HG03575 (cell line): ENCODE data around the gene POLA2.
"Not testable (repeated sequence)": the region's sequence is repeated elsewhere in the genome, so short reads cannot be mapped to it uniquely, and the experiment has no call there.

Experiments used
- ATAC-seq: cut with Tn5 transposase; IDR thresholded peaks from one replicate; pipeline ENCODE4 v1.9.1; 2021; ENCODE audit not compliant: unreplicated experiment, insufficient number of reproducible peaks, low FRiP score; ENCODE audit errors: extremely low read depth

POLA2 gene

DNA sequence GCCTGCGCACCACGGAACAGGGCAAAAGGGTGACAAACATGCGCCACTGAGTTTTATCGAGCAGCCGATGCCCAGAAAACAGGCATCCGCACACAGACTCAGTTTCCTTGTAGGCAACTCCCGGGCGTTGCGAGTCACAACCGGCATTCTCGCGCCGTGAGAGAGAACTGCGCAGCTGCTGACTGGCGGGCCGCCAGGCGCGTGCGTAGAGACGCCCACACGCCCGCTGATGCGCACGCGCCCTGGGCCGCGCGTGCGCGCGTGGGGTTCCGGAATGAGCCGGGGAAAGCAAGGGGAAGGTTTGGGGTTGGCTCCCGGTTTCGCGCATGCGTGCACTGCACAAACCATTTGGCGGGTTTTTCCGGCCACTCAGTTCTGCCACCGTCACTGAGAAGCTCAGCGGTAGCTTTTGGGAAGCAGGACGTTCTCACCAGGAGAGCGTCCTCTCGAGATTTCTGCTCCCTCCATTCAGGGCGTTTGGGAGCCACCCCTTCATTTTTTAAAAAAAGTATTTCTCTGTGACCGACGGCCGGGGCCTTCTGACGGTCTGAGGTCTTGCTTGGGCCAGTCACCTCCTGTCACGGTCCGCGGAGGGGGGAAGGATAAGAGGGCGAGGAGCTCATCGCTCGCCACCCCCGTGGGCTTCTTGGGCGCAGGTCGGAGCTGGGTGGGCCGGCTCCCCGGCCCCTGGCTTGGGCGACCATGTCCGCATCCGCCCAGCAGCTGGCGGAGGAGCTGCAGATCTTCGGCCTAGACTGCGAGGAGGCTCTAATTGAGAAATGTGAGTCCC, at the start of gene POLA2:
POLA2 (plus strand) TSS at position 372 of the 790 bp plus-strand sequence; CDS start at position 703, 331 bp downstream.
- no peak for ATAC-seq

GRCh38 chr11:65212226-65212801, 49.4 kb upstream of the POLA2 start:
- no peak for ATAC-seq

GRCh38 chr11:65213322-65214211, 48.2 kb upstream of the POLA2 start:
- no peak for ATAC-seq

- ATAC-seq: no peak
These were observed 47.4 kb upstream of the POLA2 start for GRCh38 chr11:65214212-65214845.

GRCh38 chr11:65215441-65216076, 46.2 kb upstream of the POLA2 start:
- no peak for ATAC-seq

GRCh38 chr11:65216830-65217229, 44.9 kb upstream of the POLA2 start:
- no peak for ATAC-seq

DNA sequence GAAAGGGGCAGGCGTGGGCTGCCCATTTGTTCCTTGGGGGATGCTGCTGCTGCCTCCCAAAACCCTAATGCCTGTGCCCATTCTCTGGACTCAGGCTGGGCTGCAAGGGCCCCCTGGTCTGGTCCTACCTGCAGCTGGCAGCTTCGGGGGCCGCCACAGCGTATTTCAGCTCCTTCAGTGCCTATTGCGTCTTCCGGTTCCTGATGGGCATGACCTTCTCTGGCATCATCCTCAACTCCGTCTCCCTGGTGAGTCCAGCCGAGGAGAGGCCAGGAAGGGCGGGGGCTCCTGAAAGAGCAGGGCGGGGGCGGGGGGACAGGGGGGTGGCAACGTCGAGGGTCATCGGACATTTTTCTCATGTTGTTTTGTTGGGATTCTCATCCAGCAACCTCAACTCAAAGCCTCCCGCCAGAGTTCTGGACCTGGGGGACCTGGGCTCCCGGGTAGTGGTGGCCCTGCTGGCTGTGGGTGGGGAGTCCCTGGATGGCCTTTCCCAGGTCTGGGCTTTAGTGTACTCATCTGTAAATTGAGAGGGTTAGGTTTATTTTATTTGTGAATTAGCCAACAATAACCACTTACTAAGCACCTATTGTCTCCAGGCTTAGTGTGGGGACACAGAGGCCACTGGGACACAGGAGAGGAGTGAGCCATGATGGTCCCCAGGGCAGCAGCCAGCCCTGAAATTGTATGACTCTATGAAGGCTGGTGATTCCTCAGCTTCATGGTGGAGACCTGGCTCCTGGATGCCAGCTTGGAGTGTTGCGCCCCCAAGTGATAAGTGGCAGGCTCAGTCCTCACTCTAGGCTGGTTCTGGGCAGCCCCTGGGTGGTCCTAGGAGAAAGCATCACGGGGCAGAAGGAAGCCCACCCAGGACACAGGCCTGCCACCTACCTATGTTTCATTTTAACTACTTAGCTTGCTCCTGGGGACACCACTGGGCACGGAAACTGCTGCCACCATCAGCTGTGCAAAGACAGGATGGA, 44.0 kb upstream of the POLA2 start:
- ATAC-seq: no peak

- no peak for ATAC-seq
These were observed 43.3 kb upstream of the POLA2 start for GRCh38 chr11:65218446-65218845.

GRCh38 chr11:65219930-65220213, 41.9 kb upstream of the POLA2 start:
- ATAC-seq: no peak

DNA sequence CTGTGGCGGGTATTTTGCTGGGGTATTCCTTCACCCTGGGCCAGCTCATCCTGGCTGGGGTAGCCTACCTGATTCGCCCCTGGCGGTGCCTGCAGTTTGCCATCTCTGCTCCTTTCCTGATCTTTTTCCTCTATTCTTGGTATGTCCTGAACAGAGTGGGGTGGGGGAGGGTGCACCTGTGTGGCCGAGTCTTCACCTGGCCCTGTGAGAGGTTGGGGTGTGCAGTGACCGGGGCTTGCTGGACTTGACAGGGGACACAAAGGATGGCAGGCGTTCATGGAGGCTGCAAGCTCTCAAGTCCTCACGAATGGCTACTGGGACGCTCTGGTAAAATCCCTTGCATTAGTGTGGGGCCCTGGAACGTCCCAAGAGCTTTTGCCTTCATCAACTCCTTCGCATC, 40.7 kb upstream of the POLA2 start:
- ATAC-seq: no peak

GRCh38 chr11:65223011-65223410, 38.8 kb upstream of the POLA2 start:
- no peak for ATAC-seq

GRCh38 chr11:65224930-65225278, 36.9 kb upstream of the POLA2 start:
- ATAC-seq: no peak

GRCh38 chr11:65225279-65226102, 36.3 kb upstream of the POLA2 start:
- ATAC-seq: no peak

DNA sequence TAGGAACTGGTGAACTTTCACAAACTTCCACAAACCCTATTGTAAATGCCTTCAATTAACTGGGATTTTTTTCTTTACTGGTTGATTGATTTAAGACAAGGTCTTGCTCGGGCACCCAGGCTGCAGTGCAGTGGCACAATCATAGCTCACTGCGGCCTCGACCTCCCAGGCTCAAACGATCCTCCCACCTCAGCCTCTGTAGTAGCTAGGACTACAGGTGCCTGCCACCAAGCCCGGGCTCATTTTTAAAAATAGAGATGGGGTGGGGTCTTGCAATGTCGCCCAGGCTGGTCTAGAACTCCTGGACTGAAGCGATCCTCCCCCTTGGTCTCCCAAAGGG, 35.7 kb upstream of the POLA2 start:
- ATAC-seq: no peak

DNA sequence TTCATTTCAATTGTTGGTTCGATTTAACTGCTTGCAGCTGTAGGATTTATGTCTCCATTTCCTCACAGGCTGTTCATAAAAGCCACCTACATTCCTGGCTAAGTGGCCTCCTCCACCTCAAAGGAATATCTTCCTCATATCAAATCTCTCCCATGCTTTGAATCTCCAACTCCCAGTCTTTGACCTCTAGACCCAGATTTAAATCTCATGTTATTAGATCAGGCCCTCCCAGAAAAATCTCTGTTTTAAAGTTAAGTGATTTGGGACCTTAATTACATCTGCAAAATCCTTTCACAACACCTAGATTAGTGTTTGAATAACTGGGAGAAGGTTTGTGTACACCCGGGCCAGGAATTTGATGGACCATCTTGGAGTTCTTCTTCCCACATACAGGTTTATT, 33.9 kb upstream of the POLA2 start:
- no peak for ATAC-seq

DNA sequence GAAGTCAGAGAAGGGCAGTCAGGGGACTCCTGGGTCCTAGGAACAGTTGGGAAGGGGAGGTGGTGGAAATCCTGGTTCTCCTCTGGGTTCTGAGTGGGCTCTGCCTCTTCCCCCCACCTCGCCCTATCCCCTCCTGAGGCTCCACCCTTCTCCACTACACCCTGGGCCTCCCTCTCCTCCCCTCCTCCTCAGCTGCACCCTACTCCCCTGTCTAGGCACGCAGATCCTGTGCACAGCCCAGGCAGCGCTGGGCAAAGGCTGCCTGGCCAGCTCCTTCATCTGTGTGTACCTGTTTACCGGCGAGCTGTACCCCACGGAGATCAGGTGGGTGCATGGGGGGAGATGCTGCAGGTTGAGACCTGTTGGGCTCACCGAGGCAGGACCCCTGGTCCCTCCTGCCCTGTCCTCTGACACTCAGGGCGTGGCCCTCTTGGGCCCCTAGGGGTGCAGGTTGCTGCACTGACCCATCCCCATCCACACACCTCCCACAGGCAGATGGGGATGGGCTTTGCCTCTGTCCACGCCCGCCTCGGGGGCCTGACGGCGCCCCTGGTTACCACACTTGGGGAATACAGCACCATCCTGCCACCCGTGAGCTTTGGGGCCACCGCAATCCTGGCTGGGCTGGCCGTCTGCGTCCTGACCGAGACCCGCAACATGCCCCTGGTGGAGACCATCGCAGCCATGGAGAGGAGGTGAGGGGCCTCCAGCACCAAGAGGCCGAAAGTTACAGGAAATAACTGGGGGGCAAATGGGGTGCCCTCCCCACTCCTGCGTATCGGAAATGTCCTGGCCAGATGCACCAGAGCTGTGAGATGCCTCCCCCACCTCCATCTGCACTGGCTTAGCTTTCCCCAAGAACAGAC, 25.3 kb upstream of the POLA2 start:
- ATAC-seq: no peak

DNA sequence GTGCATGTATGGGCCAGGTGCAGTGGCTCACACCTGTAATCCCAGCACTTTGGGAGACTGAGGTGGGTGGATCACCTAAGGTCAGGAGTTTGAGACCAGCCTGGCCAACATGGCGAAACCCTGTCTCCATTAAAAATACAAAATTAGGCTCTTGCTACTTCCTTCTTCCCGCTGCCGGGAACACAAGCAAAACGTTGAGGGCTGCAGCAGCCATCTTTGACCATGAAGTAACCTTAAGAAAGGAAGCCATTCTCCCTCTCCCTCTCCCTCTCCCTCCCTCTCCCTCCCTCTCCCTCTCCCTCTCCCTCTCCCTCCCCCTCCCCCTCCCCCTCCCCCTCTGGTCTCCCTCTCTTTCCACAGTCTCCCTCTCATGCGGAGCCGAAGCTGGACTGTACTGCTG, 23.5 kb upstream of the POLA2 start:
- ATAC-seq: not testable (repeated sequence)
